Measurements from ENCODE around the gene OR10J5. TPM values are rescaled to one million over a fixed set of nuclear protein-coding genes. Genes with fewer than 3 reads are reported as not detected.
A peak's percentile ranks its signal among the peaks of the same experiment; 100 is the strongest.

Gene OR10J5
- total and polyA plus RNA-seq, 4 donors: 0.46 to 5.7 TPM; not detected in 2

DNA sequence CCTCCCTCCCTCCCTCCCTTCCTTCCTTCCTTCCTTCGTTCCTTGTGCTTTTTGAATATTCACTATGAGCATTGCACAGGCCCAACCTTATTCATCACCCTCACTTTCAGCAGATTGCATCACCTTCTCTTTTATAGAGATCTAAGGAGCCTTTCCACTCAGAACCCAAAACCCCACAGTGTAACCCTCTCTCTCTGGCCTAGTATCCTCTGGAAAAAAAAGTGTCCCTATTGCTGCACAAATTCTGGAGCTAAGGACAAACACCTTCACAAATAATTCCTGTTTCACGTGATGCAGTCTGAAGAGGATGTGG, 25.6 kb downstream of the OR10J5 start:
- Histone ChIP-seq H3K9ac (ENCODE audit: low read depth in 1 of 2, low read length in 2 of 2) (no peak overlapping the region), H3K27me3 (ENCODE audit: control insufficient read depth in 4 of 4, insufficient read depth in 4 of 4, low read length in 3 of 4) (no peaks in the 10 kb centered on the region), H3K36me3 (ENCODE audit: control insufficient read depth in 4 of 4, insufficient read depth in 3 of 4, low read depth in 1 of 4, low read length in 3 of 4) (no peaks in the 10 kb centered on the region), H3K27ac (ENCODE audit: low read depth in 1 of 2, low read length in 2 of 2) (peak overlapping the region; percentile 52 to 74), H3K4me1 (ENCODE audit: control insufficient read depth in 4 of 4, insufficient read depth in 4 of 4, low read length in 3 of 4) (peaks cover 0 to 27% (median 15%) of the 10 kb centered on the region in 4 donors), H3K9me3 (ENCODE audit: control insufficient read depth in 4 of 4, low read length in 3 of 4) (no peaks in the 10 kb centered on the region), H3K4me3 (ENCODE audit: low read depth in 1 of 3, low read length in 3 of 3) (peak overlapping the region in 1 of 3 donors; percentile 8)
- 35% methylated on average over 2 of the region's 2 CpGs for WGBS
- TF ChIP-seq RXRA (IDR thresholded peaks at IDR 0.05) (no peak), HNF4G (IDR thresholded peaks at IDR 0.05) (no peak), YY1 (IDR thresholded peaks at IDR 0.05) (no peak), NR2F2 (IDR thresholded peaks at IDR 0.05) (no peak), RAD21 (IDR thresholded peaks at IDR 0.05) (no peak)
- TF ChIP-seq, protein P1, sequence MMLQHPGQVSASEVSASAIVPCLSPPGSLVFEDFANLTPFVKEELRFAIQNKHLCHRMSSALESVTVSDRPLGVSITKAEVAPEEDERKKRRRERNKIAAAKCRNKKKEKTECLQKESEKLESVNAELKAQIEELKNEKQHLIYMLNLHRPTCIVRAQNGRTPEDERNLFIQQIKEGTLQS (IDR thresholded peaks at IDR 0.05): peak; percentile 55
- DNase-seq (ENCODE audit: low spot score): no peak

DNA sequence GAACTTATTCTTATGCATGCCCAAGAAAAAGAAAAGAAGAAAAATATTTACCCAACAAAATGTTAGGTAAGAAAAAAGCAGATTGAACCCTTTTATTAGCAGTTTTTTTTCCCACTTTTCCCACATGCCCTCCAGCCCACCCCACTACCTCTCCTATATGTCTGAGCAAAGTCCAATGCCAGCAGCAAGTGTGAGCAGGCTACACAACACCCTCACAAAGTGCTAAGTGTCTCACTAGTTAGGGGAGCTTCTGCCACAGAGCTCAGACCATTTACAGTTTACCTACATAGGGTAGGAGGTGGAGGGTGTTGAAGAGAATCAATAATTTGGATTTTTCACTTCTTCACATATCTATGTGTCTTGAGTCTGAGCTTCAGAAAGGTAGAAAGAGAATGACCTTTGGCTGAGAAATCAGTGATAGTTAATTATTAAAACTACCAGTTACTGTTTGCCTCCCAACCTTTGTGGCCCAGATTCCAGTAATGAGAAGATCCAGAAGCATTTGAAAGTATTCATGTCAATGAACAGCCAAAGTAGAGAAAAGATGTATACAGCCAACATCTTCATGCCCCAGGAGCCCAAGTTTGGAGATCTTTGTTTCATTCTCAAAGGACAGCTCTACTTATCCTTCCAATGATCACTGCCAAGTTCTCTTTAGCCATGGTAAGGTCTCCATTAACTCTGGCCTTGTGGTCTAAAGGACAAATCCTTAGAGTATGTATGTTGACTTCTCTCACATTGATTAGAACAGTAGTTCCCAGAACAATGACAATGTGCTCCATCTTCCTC, 26.2 kb downstream of the OR10J5 start:
- H3K9ac ChIP-seq (ENCODE audit: low read depth in 1 of 2, low read length in 2 of 2): peak overlapping the region; percentile 25 to 39
- peak overlapping the region; percentile 8 to 56 (median 35) for H3K4me3 ChIP-seq (ENCODE audit: low read depth in 1 of 3, low read length in 3 of 3)
- H3K27ac ChIP-seq (ENCODE audit: low read depth in 1 of 2, low read length in 2 of 2): peak overlapping the region; percentile 52 to 74
- TF ChIP-seq TAF1 (conservative IDR thresholded peaks at IDR 0.05) (no peak), JUND (IDR thresholded peaks at IDR 0.05) (peak in 1 of 2 donors; percentile 36), HNF4A (conservative IDR thresholded peaks at IDR 0.05) (peak; percentile 69 to 75), FOXA2 (IDR thresholded peaks at IDR 0.05) (no peak), HNF4G (IDR thresholded peaks at IDR 0.05) (peak; percentile 54), RXRA (IDR thresholded peaks at IDR 0.05) (peak in 1 of 2 donors; percentile 66), SP1 (IDR thresholded peaks at IDR 0.05) (peak; percentile 82), NR2F2 (IDR thresholded peaks at IDR 0.05) (no peak), RAD21 (IDR thresholded peaks at IDR 0.05) (peak in 1 of 2 donors; percentile 27), YY1 (IDR thresholded peaks at IDR 0.05) (peak; percentile 33)
- TF ChIP-seq, protein P2, sequence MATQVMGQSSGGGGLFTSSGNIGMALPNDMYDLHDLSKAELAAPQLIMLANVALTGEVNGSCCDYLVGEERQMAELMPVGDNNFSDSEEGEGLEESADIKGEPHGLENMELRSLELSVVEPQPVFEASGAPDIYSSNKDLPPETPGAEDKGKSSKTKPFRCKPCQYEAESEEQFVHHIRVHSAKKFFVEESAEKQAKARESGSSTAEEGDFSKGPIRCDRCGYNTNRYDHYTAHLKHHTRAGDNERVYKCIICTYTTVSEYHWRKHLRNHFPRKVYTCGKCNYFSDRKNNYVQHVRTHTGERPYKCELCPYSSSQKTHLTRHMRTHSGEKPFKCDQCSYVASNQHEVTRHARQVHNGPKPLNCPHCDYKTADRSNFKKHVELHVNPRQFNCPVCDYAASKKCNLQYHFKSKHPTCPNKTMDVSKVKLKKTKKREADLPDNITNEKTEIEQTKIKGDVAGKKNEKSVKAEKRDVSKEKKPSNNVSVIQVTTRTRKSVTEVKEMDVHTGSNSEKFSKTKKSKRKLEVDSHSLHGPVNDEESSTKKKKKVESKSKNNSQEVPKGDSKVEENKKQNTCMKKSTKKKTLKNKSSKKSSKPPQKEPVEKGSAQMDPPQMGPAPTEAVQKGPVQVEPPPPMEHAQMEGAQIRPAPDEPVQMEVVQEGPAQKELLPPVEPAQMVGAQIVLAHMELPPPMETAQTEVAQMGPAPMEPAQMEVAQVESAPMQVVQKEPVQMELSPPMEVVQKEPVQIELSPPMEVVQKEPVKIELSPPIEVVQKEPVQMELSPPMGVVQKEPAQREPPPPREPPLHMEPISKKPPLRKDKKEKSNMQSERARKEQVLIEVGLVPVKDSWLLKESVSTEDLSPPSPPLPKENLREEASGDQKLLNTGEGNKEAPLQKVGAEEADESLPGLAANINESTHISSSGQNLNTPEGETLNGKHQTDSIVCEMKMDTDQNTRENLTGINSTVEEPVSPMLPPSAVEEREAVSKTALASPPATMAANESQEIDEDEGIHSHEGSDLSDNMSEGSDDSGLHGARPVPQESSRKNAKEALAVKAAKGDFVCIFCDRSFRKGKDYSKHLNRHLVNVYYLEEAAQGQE (IDR thresholded peaks at IDR 0.05): peak; percentile 44
- TF ChIP-seq, protein P3, sequence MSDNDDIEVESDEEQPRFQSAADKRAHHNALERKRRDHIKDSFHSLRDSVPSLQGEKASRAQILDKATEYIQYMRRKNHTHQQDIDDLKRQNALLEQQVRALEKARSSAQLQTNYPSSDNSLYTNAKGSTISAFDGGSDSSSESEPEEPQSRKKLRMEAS (IDR thresholded peaks at IDR 0.05): peak; percentile 11
- DNase-seq (ENCODE audit: low spot score): no peak
- no peaks in the 10 kb centered on the region for H3K9me3 ChIP-seq (ENCODE audit: control insufficient read depth in 4 of 4, low read length in 3 of 4)
- H3K27me3 ChIP-seq (ENCODE audit: control insufficient read depth in 4 of 4, insufficient read depth in 4 of 4, low read length in 3 of 4): no peaks in the 10 kb centered on the region
- peaks cover 0 to 27% (median 15%) of the 10 kb centered on the region in 4 donors for H3K4me1 ChIP-seq (ENCODE audit: control insufficient read depth in 4 of 4, insufficient read depth in 4 of 4, low read length in 3 of 4)
- no peaks in the 10 kb centered on the region for H3K36me3 ChIP-seq (ENCODE audit: control insufficient read depth in 4 of 4, insufficient read depth in 3 of 4, low read depth in 1 of 4, low read length in 3 of 4)

DNA sequence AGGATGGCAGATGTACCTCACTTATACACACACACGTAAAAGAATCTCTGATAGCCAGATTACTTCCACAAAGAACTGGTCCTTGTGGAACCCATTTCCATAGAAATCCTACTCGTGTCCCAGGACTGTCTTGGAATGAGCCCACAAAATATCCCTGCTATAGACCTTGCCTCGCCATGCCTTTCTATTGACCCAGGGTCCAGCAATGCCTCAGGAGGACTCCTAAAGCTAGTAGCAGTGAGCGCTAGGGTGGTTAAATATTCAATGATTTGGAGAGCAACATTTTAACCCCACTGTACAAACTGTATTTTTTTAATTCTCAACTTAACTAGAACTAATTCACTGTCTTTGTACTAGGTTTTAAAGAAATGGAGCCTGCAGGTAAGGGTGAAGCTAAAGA, 26.9 kb downstream of the OR10J5 start:
- no peaks in the 10 kb centered on the region for H3K36me3 ChIP-seq (ENCODE audit: control insufficient read depth in 4 of 4, insufficient read depth in 3 of 4, low read depth in 1 of 4, low read length in 3 of 4)
- H3K9ac ChIP-seq (ENCODE audit: low read depth in 1 of 2, low read length in 2 of 2): peak overlapping the region in 1 of 2 donors; percentile 39
- no peaks in the 10 kb centered on the region for H3K27me3 ChIP-seq (ENCODE audit: control insufficient read depth in 4 of 4, insufficient read depth in 4 of 4, low read length in 3 of 4)
- peak overlapping the region; percentile 52 to 74 for H3K27ac ChIP-seq (ENCODE audit: low read depth in 1 of 2, low read length in 2 of 2)
- H3K4me1 ChIP-seq (ENCODE audit: control insufficient read depth in 4 of 4, insufficient read depth in 4 of 4, low read length in 3 of 4): peaks cover 0 to 27% (median 15%) of the 10 kb centered on the region in 4 donors
- H3K9me3 ChIP-seq (ENCODE audit: control insufficient read depth in 4 of 4, low read length in 3 of 4): no peaks in the 10 kb centered on the region
- peak overlapping the region in 1 of 3 donors; percentile 35 for H3K4me3 ChIP-seq (ENCODE audit: low read depth in 1 of 3, low read length in 3 of 3)
- DNase-seq (ENCODE audit: low spot score): no peak
- WGBS: 32% methylated on average over 4 of the region's 4 CpGs
- TF ChIP-seq TAF1 (conservative IDR thresholded peaks at IDR 0.05) (no peak), HNF4G (IDR thresholded peaks at IDR 0.05) (no peak), RXRA (IDR thresholded peaks at IDR 0.05) (no peak), GABPA (IDR thresholded peaks at IDR 0.05 in 1 of 2, conservative IDR thresholded peaks at IDR 0.05 in 1 of 2) (no peak), FOXA2 (IDR thresholded peaks at IDR 0.05) (no peak), SP1 (IDR thresholded peaks at IDR 0.05) (no peak), YY1 (IDR thresholded peaks at IDR 0.05) (no peak)
- TF ChIP-seq, protein P3 (IDR thresholded peaks at IDR 0.05): no peak
- TF ChIP-seq, protein P4, sequence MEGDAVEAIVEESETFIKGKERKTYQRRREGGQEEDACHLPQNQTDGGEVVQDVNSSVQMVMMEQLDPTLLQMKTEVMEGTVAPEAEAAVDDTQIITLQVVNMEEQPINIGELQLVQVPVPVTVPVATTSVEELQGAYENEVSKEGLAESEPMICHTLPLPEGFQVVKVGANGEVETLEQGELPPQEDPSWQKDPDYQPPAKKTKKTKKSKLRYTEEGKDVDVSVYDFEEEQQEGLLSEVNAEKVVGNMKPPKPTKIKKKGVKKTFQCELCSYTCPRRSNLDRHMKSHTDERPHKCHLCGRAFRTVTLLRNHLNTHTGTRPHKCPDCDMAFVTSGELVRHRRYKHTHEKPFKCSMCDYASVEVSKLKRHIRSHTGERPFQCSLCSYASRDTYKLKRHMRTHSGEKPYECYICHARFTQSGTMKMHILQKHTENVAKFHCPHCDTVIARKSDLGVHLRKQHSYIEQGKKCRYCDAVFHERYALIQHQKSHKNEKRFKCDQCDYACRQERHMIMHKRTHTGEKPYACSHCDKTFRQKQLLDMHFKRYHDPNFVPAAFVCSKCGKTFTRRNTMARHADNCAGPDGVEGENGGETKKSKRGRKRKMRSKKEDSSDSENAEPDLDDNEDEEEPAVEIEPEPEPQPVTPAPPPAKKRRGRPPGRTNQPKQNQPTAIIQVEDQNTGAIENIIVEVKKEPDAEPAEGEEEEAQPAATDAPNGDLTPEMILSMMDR (IDR thresholded peaks at IDR 0.05; ENCODE audit: low read depth, low read length, missing input control): no peak
- TF ChIP-seq, protein P2 (IDR thresholded peaks at IDR 0.05): no peak
- TF ChIP-seq, protein P1 (IDR thresholded peaks at IDR 0.05): no peak
